HepG2 (cell line): ENCODE measurements around the gene PCIF1. TPM values are rescaled to one million over a fixed set of nuclear protein-coding genes. Genes with fewer than 3 reads are reported as not detected.

Source experiments
- ATF2 ChIP-seq: sonication (generic); formaldehyde crosslinking; IDR thresholded peaks from 2 replicates; pipeline ENCODE4 v1.4.0; 2020; ENCODE audit warnings: missing genetic modification reagents
- CBFB ChIP-seq: sonication (generic); formaldehyde crosslinking; IDR thresholded peaks from 2 replicates; pipeline ENCODE4 v1.4.0; 2020; ENCODE audit warnings: missing genetic modification reagents
- EHMT2 ChIP-seq: fragments of 200-600 bp; sonication (generic); IDR thresholded peaks from 2 replicates; pipeline ENCODE4 v1.7.0; 2017; ENCODE audit warnings: antibody characterized with exemption, low read depth, low read length, borderline replicate concordance
- JUN ChIP-seq: sonication (generic); formaldehyde crosslinking; IDR thresholded peaks from 2 replicates; pipeline ENCODE4 v1.4.0; 2020; ENCODE audit warnings: mild to moderate bottlenecking, missing genetic modification reagents
- PRDM4 ChIP-seq: sonication (generic); formaldehyde crosslinking; IDR thresholded peaks from 2 replicates; pipeline ENCODE4 v1.9.0; 2021; ENCODE audit warnings: missing genetic modification reagents, borderline replicate concordance
- RBAK ChIP-seq: sonication (generic); formaldehyde crosslinking; IDR thresholded peaks from 2 replicates; pipeline ENCODE4 v1.5.1; 2020; ENCODE audit warnings: mild to moderate bottlenecking, missing genetic modification reagents
- SIN3A ChIP-seq: IDR thresholded peaks from 2 replicates; pipeline ENCODE4 v1.6.1; 2011; ENCODE audit warnings: low read depth, mild to moderate bottlenecking, control low read depth, low read length, borderline replicate concordance
- TFDP1 ChIP-seq: IDR thresholded peaks from 2 replicates; pipeline ENCODE4 v1.6.1; 2016; ENCODE audit warnings: missing compliant biosample characterization, missing genetic modification reagents, borderline replicate concordance
- ZBTB40 ChIP-seq, 2 experiments: fragments of 450-650 bp in 1 of 2; sonication (generic) in 1 of 2; formaldehyde crosslinking in 1 of 2; IDR thresholded peaks; 2 replicates each; pipeline versions ENCODE4 v1.6.1 to v1.8.0; 2016 to 2022; ENCODE audit warnings: antibody characterized with exemption in 1 of 2, mild to moderate bottlenecking in 1 of 2, missing genetic modification reagents in 1 of 2
- ZFP36 ChIP-seq: fragments of 150-350 bp; IDR thresholded peaks from 2 replicates; pipeline ENCODE4 v1.6.1; 2018; ENCODE audit warnings: borderline replicate concordance, low read length, low read depth; ENCODE audit not compliant: partially characterized antibody
- ZNF326 ChIP-seq: sonication (generic); formaldehyde crosslinking; IDR thresholded peaks from 2 replicates; pipeline ENCODE4 v1.4.0; 2020; ENCODE audit warnings: missing genetic modification reagents, borderline replicate concordance
- ZNF580 ChIP-seq: IDR thresholded peaks from 2 replicates; pipeline ENCODE4 v1.6.1; 2016; ENCODE audit warnings: low read depth, borderline replicate concordance
- ZNF7 ChIP-seq: IDR thresholded peaks from 2 replicates; pipeline ENCODE4 v1.6.1; 2016; ENCODE audit warnings: missing biosample characterization, missing genetic modification reagents
- ZNF781 ChIP-seq: sonication (generic); formaldehyde crosslinking; IDR thresholded peaks from 2 replicates; pipeline ENCODE4 v1.5.1; 2020; ENCODE audit warnings: borderline replicate concordance, mild to moderate bottlenecking, missing genetic modification reagents; ENCODE audit errors: not compliant biosample characterization
- polyA plus RNA-seq, 8 experiments: library from polyadenylated mRNA; depleted of rRNA in 3 of 8; stranded (reverse) in 7 of 8; unstranded in 1 of 8; fragments of >200 nt; fragmentation: Illumina TruSeq in 4 of 8; extraction: Trizol in 4 of 8; gene quantifications; 2 replicates each; pipeline versions ENCODE4 v1.2.1 to v1.2.3, GENCODE V29; 2011 to 2016; ENCODE audit warnings: low read depth in 4 of 8, missing spikeins in 1 of 8, mixed read lengths in 1 of 8; ENCODE audit not compliant: insufficient read depth in 1 of 8
- total RNA-seq, 5 experiments: library from RNA; depleted of rRNA; stranded (reverse); fragments of >200 nt; fragmentation: Illumina TruSeq; extraction: Trizol; gene quantifications; 2 replicates each; pipeline ENCODE4 v1.2.3, GENCODE V29; 2016; ENCODE audit warnings: low read depth in 1 of 5

Gene PCIF1
- total and polyA plus RNA-seq, 2 of the 13 experiments (the other 11 are each of a cell fraction or from before 2014, with no cell fraction given) = 20.9 to 24.4 TPM

GRCh38 chr20:45934046-45934585 lies 367 bp upstream of the PCIF1 start (continued):
- TF ChIP-seq ZBTB40 (IDR thresholded peaks at IDR 0.05) (no peak), ZBTB40 (CRISPR knock-in tag; IDR thresholded peaks at IDR 0.05) (no peak), SIN3A (no peak), EHMT2 (no peak), ZNF326 (CRISPR knock-in tag) (peak; percentile 25; the same call in 1 of the 2 replicates), ZFP36 (no peak), CBFB (CRISPR knock-in tag) (no peak), ATF2 (no peak), ZNF781 (CRISPR knock-in tag) (no peak), RBAK (no peak), PRDM4 (CRISPR knock-in tag) (no peak), JUN (CRISPR knock-in tag) (peak; percentile 64), ZNF7 (CRISPR knock-in tag) (no peak), TFDP1 (peak; percentile 17; the same call in 1 of the 2 replicates), ZNF580 (CRISPR knock-in tag) (no peak; the same call in 1 of the 2 replicates)
